Coronary artery (tissue), 2 donors: Measurements from ENCODE around the gene APH1B.
"Not testable (repeated sequence)": the region's sequence is repeated elsewhere in the genome, so short reads cannot be mapped to it uniquely, and the experiment has no call there.

Experiments used
- DNase-seq: peaks from one replicate; pipeline ENCODE4 v3.0.0-alpha.2; 2017; ENCODE audit warnings: low spot score
- H3K27ac ChIP-seq, 2 donors: fragments of 200-600 bp; sonication (generic); one replicate each; pipeline ENCODE4 v1.5.1; 2016 to 2019
- H3K4me3 ChIP-seq: fragments of 200-600 bp; sonication (generic); 2 replicates; pipeline ENCODE4 v1.5.1; 2016; ENCODE audit warnings: mild to moderate bottlenecking, moderate library complexity
- CTCF ChIP-seq: fragments of 200-600 bp; sonication (generic); IDR thresholded peaks from one replicate; pipeline ENCODE4 v1.5.1; 2019; ENCODE audit warnings: antibody characterized with exemption

The APH1B gene

GRCh38 chr15:63314409-63314808, 37.0 kb downstream of the APH1B start:
- H3K27ac ChIP-seq: no peak overlapping the region
- DNase-seq: no peak
- H3K4me3 ChIP-seq: no peak overlapping the region
- TF ChIP-seq CTCF: no peak

GRCh38 chr15:63318344-63318743, 40.9 kb downstream of the APH1B start:
- DNase-seq: no peak
- TF ChIP-seq CTCF: no peak
- H3K4me3 ChIP-seq: no peak overlapping the region
- H3K27ac ChIP-seq: no peak overlapping the region

- Histone ChIP-seq H3K27ac (no peak overlapping the region), H3K4me3 (no peak overlapping the region)
- TF ChIP-seq CTCF: no peak
- no peak for DNase-seq
These were observed 41.7 kb downstream of the APH1B start for GRCh38 chr15:63319065-63319464.

- H3K27ac ChIP-seq: not testable (repeated sequence)
These were observed 43.0 kb downstream of the APH1B start for GRCh38 chr15:63320446-63320845.

GRCh38 chr15:63320981-63321380, 43.6 kb downstream of the APH1B start:
- not testable (repeated sequence) for DNase-seq, H3K27ac ChIP-seq, H3K4me3 ChIP-seq

More at GRCh38 chr15:63320446-63320845, 43.0 kb downstream of the APH1B start:
- not testable (repeated sequence) for DNase-seq, H3K4me3 ChIP-seq

- H3K27ac ChIP-seq: no peak overlapping the region
- no peak for TF ChIP-seq CTCF
- no peak for DNase-seq
- H3K4me3 ChIP-seq: no peak overlapping the region
These were observed 44.1 kb downstream of the APH1B start for GRCh38 chr15:63321462-63321861.

- Histone ChIP-seq H3K27ac (no peak overlapping the region), H3K4me3 (no peak overlapping the region)
- no peak for TF ChIP-seq CTCF
- no peak for DNase-seq
These were observed 45.1 kb downstream of the APH1B start for GRCh38 chr15:63322541-63322940.

GRCh38 chr15:63323798-63324563, 46.6 kb downstream of the APH1B start:
- Histone ChIP-seq H3K4me3 (no peak overlapping the region), H3K27ac (no peak overlapping the region)
- TF ChIP-seq CTCF: no peak
- no peak for DNase-seq
